ENCODE data around the gene TNK2. TPM values are rescaled to one million over a fixed set of nuclear protein-coding genes. Genes with fewer than 3 reads are reported as not detected.

TNK2 gene
- polyA plus RNA-seq, 3 donors = 0.84 to 131 (median 1.8) TPM

GRCh38 chr3:195873281-195873887 lies 35.0 kb downstream of the TNK2 start:
- H4K20me1 ChIP-seq (ENCODE audit: insufficient read depth, low read length) = peaks cover 94% of the 10 kb centered on the region
- Mint-ChIP-seq H3K27me3 (ENCODE audit: low read depth in 3 of 3) (no peaks in the 10 kb centered on the region), H3K36me3 (peaks cover 48 to 79% of the 10 kb centered on the region in 2 donors), H3K27ac (no peak overlapping the region), H3K4me1 (peaks cover 1% of the 10 kb centered on the region), H3K9me3 (no peaks in the 10 kb centered on the region), H3K4me3 (no peak overlapping the region)
- peaks cover 0 to 8% of the 10 kb centered on the region in 2 donors for H3K4me1 ChIP-seq (ENCODE audit: control insufficient read depth in 1 of 2, insufficient read depth in 2 of 2, low read length in 2 of 2)
- 94% methylated on average over 23 of the region's 38 CpGs for WGBS (ENCODE audit: insufficient coverage)
- no peak overlapping the region for H3K4me3 ChIP-seq (replicated peaks in 1 of 3; ENCODE audit: low read depth in 2 of 3, low read length in 3 of 3)
- no peak for DNase-seq
- no peaks in the 10 kb centered on the region for H3K9me3 ChIP-seq (replicated peaks in 1 of 2; ENCODE audit: control insufficient read depth in 1 of 2, insufficient read depth in 1 of 2, low read length in 2 of 2)
- intact Hi-C loops (cut with micrococcal nuclease) = no loop called here
- no peaks in the 10 kb centered on the region for H3K27me3 ChIP-seq (ENCODE audit: control insufficient read depth in 2 of 2, insufficient read depth in 2 of 2, low read length in 2 of 2)
- no peak overlapping the region for H3K9ac ChIP-seq (ENCODE audit: insufficient read depth, low read length, poor library complexity, severe bottlenecking)
- H3K36me3 ChIP-seq (replicated peaks in 1 of 2; ENCODE audit: control insufficient read depth in 1 of 2, insufficient read depth in 2 of 2, low read length in 2 of 2) = peaks cover 79 to 91% of the 10 kb centered on the region in 2 donors
- H3K79me2 ChIP-seq (ENCODE audit: insufficient read depth, low read length) = peaks cover 24% of the 10 kb centered on the region
- no peak overlapping the region for H3K27ac ChIP-seq (ENCODE audit: low read depth in 1 of 2, low read length in 2 of 2)
- no peak for TF ChIP-seq CTCF (IDR thresholded peaks at IDR 0.05)
- H2AFZ ChIP-seq (ENCODE audit: insufficient read depth, low read depth, low read length, poor library complexity, severe bottlenecking) = no peak overlapping the region
- no peak overlapping the region for H3K4me2 ChIP-seq (replicated peaks; ENCODE audit: extremely low read depth, low read length, poor library complexity, severe bottlenecking)

GRCh38 chr3:195872800-195873199 lies 35.6 kb downstream of the TNK2 start:
- TF ChIP-seq CTCF (IDR thresholded peaks at IDR 0.05) = no peak
- Histone ChIP-seq H3K36me3 (replicated peaks in 1 of 2; ENCODE audit: control insufficient read depth in 1 of 2, insufficient read depth in 2 of 2, low read length in 2 of 2) (peaks cover 76 to 91% of the 10 kb centered on the region in 2 donors), H3K9me3 (replicated peaks in 1 of 2; ENCODE audit: control insufficient read depth in 1 of 2, insufficient read depth in 1 of 2, low read length in 2 of 2) (no peaks in the 10 kb centered on the region), H4K20me1 (ENCODE audit: insufficient read depth, low read length) (peaks cover 93% of the 10 kb centered on the region), H3K9ac (ENCODE audit: insufficient read depth, low read length, poor library complexity, severe bottlenecking) (no peak overlapping the region), H3K4me1 (ENCODE audit: control insufficient read depth in 1 of 2, insufficient read depth in 2 of 2, low read length in 2 of 2) (peaks cover 0 to 8% of the 10 kb centered on the region in 2 donors), H3K27ac (ENCODE audit: low read depth in 1 of 2, low read length in 2 of 2) (no peak overlapping the region), H2AFZ (ENCODE audit: insufficient read depth, low read depth, low read length, poor library complexity, severe bottlenecking) (no peak overlapping the region), H3K27me3 (ENCODE audit: control insufficient read depth in 2 of 2, insufficient read depth in 2 of 2, low read length in 2 of 2) (no peaks in the 10 kb centered on the region), H3K4me2 (replicated peaks; ENCODE audit: extremely low read depth, low read length, poor library complexity, severe bottlenecking) (no peak overlapping the region), H3K79me2 (ENCODE audit: insufficient read depth, low read length) (peaks cover 20% of the 10 kb centered on the region), H3K4me3 (replicated peaks in 1 of 3; ENCODE audit: low read depth in 2 of 3, low read length in 3 of 3) (no peak overlapping the region)
- intact Hi-C loops (cut with micrococcal nuclease) = no loop called here
- Mint-ChIP-seq H3K27me3 (ENCODE audit: low read depth in 3 of 3) (no peaks in the 10 kb centered on the region), H3K4me1 (peaks cover 1% of the 10 kb centered on the region), H3K27ac (no peak overlapping the region), H3K36me3 (peaks cover 43 to 75% of the 10 kb centered on the region in 2 donors), H3K4me3 (no peak overlapping the region), H3K9me3 (no peaks in the 10 kb centered on the region)
- WGBS (ENCODE audit: insufficient coverage) = 95% methylated on average over 16 of the region's 16 CpGs
- DNase-seq = no peak

All from CD14-positive monocyte (primary cell).